Gastrocnemius medialis (tissue), 4 donors: ENCODE data around the gene ADD2.

Source experiments
- POLR2A ChIP-seq, 2 donors: fragments of 450-650 bp; IDR thresholded peaks; one replicate each; pipeline ENCODE4 v1.6.1; 2017; ENCODE audit warnings: antibody characterized with exemption in 2 of 2, mild to moderate bottlenecking in 2 of 2, moderate library complexity in 2 of 2
- TF ChIP-seq, protein P1 (sequence below), 5 experiments: fragments of 450-650 bp in 3 of 5; fragments of 200-600 bp in 2 of 5; sonication (generic) in 2 of 5; IDR thresholded peaks in 4 of 5; conservative IDR thresholded peaks in 1 of 5; 1 replicate in 4 of 5; 2 replicates in 1 of 5; pipeline ENCODE4 v1.5.1; 2016 to 2019; ENCODE audit warnings: antibody characterized with exemption in 5 of 5, mild to moderate bottlenecking in 3 of 5, moderate library complexity in 3 of 5

DNA sequence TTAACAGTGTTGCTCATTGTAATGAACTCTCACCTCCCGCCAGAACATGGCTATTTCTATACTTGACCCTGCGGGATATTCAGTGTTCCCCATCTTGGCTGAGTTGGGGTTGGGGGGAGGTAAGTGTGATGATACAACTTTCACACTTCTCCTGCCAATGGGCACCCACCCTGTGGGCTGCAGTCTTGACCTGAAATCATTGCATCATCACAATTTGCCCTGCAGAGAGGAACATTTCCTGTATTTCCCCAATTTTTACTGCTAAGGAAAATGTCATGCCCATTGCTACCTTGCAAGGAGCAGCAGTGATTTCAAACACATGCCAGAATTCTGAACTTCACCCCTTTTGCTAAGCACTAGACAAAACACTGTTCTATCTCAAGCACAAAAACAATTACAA, 92.1 kb downstream of the ADD2 start:
- TF ChIP-seq, protein P1, sequence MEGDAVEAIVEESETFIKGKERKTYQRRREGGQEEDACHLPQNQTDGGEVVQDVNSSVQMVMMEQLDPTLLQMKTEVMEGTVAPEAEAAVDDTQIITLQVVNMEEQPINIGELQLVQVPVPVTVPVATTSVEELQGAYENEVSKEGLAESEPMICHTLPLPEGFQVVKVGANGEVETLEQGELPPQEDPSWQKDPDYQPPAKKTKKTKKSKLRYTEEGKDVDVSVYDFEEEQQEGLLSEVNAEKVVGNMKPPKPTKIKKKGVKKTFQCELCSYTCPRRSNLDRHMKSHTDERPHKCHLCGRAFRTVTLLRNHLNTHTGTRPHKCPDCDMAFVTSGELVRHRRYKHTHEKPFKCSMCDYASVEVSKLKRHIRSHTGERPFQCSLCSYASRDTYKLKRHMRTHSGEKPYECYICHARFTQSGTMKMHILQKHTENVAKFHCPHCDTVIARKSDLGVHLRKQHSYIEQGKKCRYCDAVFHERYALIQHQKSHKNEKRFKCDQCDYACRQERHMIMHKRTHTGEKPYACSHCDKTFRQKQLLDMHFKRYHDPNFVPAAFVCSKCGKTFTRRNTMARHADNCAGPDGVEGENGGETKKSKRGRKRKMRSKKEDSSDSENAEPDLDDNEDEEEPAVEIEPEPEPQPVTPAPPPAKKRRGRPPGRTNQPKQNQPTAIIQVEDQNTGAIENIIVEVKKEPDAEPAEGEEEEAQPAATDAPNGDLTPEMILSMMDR (IDR thresholded peaks at IDR 0.05 in 4 of 5, conservative IDR thresholded peaks at IDR 0.05 in 1 of 5) = no peak
- no peak for TF ChIP-seq POLR2A (IDR thresholded peaks at IDR 0.05)
